IMR-90 (cell line): Measurements from ENCODE around the gene MAEL. TPM values are rescaled to one million over a fixed set of nuclear protein-coding genes. Genes with fewer than 3 reads are reported as not detected.

Source experiments
- ATAC-seq: fragments of 200-7000 bp; cut with Tn5 transposase; 2 replicates; pipeline ENCODE4 v1.9.1; 2020; ENCODE audit warnings: low read depth, mild to moderate bottlenecking, moderate library complexity
- BruUV-seq: library from RNA; stranded (reverse); fragments of 400-500 nt; replicated peaks from 2 replicates; lab custom pipeline; 2021; lab: Mats Ljungman, UMichigan
- CTCF ChIA-PET: fragments of 300-600 bp; formaldehyde crosslinking; extraction: SDS; loops from one replicate; lab custom pipeline; 2021; ENCODE audit warnings: antibody characterized with exemption; lab: Yijun Ruan, JAX
- POLR2A ChIA-PET: fragments of 300-600 bp; sonication (Branson Sonifier 250); formaldehyde crosslinking; loops from one replicate; lab custom pipeline; 2022; ENCODE audit warnings: antibody characterized with exemption; ENCODE audit not compliant: unreplicated experiment; lab: Charles Lee
- DNase-seq: peaks from one replicate; pipeline ENCODE4 v3.0.0; 2013
- H2AFZ ChIP-seq: replicated peaks from 2 replicates; pipeline ENCODE3; 2013; ENCODE audit warnings: low read length, mild to moderate bottlenecking; ENCODE audit not compliant: poor library complexity
- H2AK5ac ChIP-seq: 2 replicates; pipeline ENCODE4 v1.6.1; 2013; ENCODE audit warnings: low read depth, low read length, inconsistent platforms
- H2AK9ac ChIP-seq: replicated peaks from 2 replicates; pipeline ENCODE3; 2013; ENCODE audit warnings: mild to moderate bottlenecking, low read depth, low read length, moderate library complexity; ENCODE audit not compliant: poor library complexity
- H2BK120ac ChIP-seq: 2 replicates; pipeline ENCODE4 v1.6.1; 2013; ENCODE audit warnings: low read depth, low read length, inconsistent platforms
- H2BK15ac ChIP-seq: 3 replicates; pipeline ENCODE4 v1.6.1; 2013; ENCODE audit warnings: low read depth, low read length, inconsistent platforms
- H2BK20ac ChIP-seq: 2 replicates; pipeline ENCODE4 v1.6.1; 2013; ENCODE audit warnings: low read depth, mild to moderate bottlenecking, inconsistent platforms, low read length, moderate library complexity
- H2BK5ac ChIP-seq: 2 replicates; pipeline ENCODE4 v1.6.1; 2013; ENCODE audit warnings: mild to moderate bottlenecking, low read depth, low read length, inconsistent platforms; ENCODE audit not compliant: poor library complexity, severe bottlenecking
- H3K14ac ChIP-seq: replicated peaks from 2 replicates; pipeline ENCODE4 v1.6.1; 2013; ENCODE audit warnings: low read depth, low read length, inconsistent platforms
- H3K18ac ChIP-seq: 2 replicates; pipeline ENCODE4 v1.6.1; 2013; ENCODE audit warnings: low read depth, low read length, control low read depth
- H3K23ac ChIP-seq: 2 replicates; pipeline ENCODE4 v1.6.1; 2013; ENCODE audit warnings: low read depth, low read length, inconsistent platforms
- H3K27ac ChIP-seq: 2 replicates; pipeline ENCODE4 v1.5.1; 2013; ENCODE audit warnings: mild to moderate bottlenecking, control low read depth, low read length; ENCODE audit not compliant: insufficient read depth
- H3K27me3 ChIP-seq: 2 replicates; pipeline ENCODE4 v1.6.1; 2013; ENCODE audit warnings: low read length; ENCODE audit not compliant: control insufficient read depth, insufficient read depth
- H3K36me3 ChIP-seq: 2 replicates; pipeline ENCODE4 v1.6.1; 2013; ENCODE audit warnings: low read length, mixed read lengths; ENCODE audit not compliant: control insufficient read depth, insufficient read depth
- H3K4ac ChIP-seq: 2 replicates; pipeline ENCODE4 v1.6.1; 2013; ENCODE audit warnings: low read depth, low read length, inconsistent platforms
- H3K4me1 ChIP-seq: 2 replicates; pipeline ENCODE4 v1.6.1; 2013; ENCODE audit warnings: low read length, mixed read lengths; ENCODE audit not compliant: control insufficient read depth, insufficient read depth
- H3K4me2 ChIP-seq: 2 replicates; pipeline ENCODE4 v1.6.1; 2013; ENCODE audit warnings: low read depth, mild to moderate bottlenecking, control low read depth, low read length, moderate library complexity
- H3K4me3 ChIP-seq: 2 replicates; pipeline ENCODE4 v1.5.1; 2013; ENCODE audit warnings: low read depth, mild to moderate bottlenecking, control low read depth, low read length, moderate library complexity; ENCODE audit not compliant: insufficient read depth
- H3K56ac ChIP-seq: 2 replicates; pipeline ENCODE4 v1.6.1; 2013; ENCODE audit warnings: low read length, inconsistent platforms; ENCODE audit not compliant: insufficient read depth; ENCODE audit errors: extremely low read depth
- H3K79me1 ChIP-seq, 2 experiments: 2 replicates each; pipeline ENCODE4 v1.6.1; 2013; ENCODE audit warnings: low read length in 2 of 2, inconsistent platforms in 1 of 2, low read depth in 1 of 2
- H3K9ac ChIP-seq: 2 replicates; pipeline ENCODE4 v1.6.1; 2013; ENCODE audit warnings: low read depth, low read length, control low read depth
- H3K9me1 ChIP-seq: 2 replicates; pipeline ENCODE4 v1.6.1; 2013; ENCODE audit warnings: low read length, inconsistent platforms; ENCODE audit not compliant: insufficient read depth
- H3K9me3 ChIP-seq: 2 replicates; pipeline ENCODE4 v1.6.1; 2013; ENCODE audit warnings: low read length; ENCODE audit not compliant: control insufficient read depth, insufficient read depth
- H4K20me1 ChIP-seq: 2 replicates; pipeline ENCODE4 v1.6.1; 2013; ENCODE audit warnings: low read length, inconsistent platforms; ENCODE audit not compliant: insufficient read depth
- H4K5ac ChIP-seq: 2 replicates; pipeline ENCODE4 v1.6.1; 2013; ENCODE audit warnings: mild to moderate bottlenecking, low read depth, low read length, control low read depth
- H4K8ac ChIP-seq, 2 experiments: 2 replicates each; pipeline ENCODE4 v1.6.1; 2013; ENCODE audit warnings: low read depth in 2 of 2, low read length in 2 of 2, control low read depth in 1 of 2, inconsistent platforms in 1 of 2
- H4K91ac ChIP-seq: 2 replicates; pipeline ENCODE4 v1.6.1; 2013; ENCODE audit warnings: low read depth, low read length, inconsistent platforms; ENCODE audit not compliant: insufficient read depth
- CEBPB ChIP-seq: IDR thresholded peaks from 2 replicates; pipeline ENCODE4 v1.6.1; 2012; ENCODE audit warnings: low read depth, low read length, improper control_type of control experiment
- WGBS, 2 experiments: methylation state at CpG; one replicate each; pipeline versions ENCODE4 v1.1.5 to v1.1.7; 2013; ENCODE audit warnings: missing lambda C conversion rate in 2 of 2; ENCODE audit not compliant: insufficient read length in 1 of 2; ENCODE audit errors: extremely low coverage in 2 of 2; 5-methylcytosine and 5-hydroxymethylcytosine counted together
- dilution Hi-C: fragments of 300-500 bp; cut with HindIII; formaldehyde crosslinking; loops from one replicate; pipeline ENCODE4 v1.14.3; 2018; ENCODE audit warnings: low sequenced_read_pairs; ENCODE audit not compliant: unreplicated experiment
- in situ Hi-C: fragments of 300-500 bp; cut with MboI; formaldehyde crosslinking; loops from 3 replicates; pipeline ENCODE4 v1.14.3; 2019; ENCODE audit warnings: low sequenced_read_pairs, inconsistent platforms, mixed read lengths
- intact Hi-C: fragments of 100-400 bp; cut with micrococcal nuclease; formaldehyde crosslinking; loops from 2 replicates; pipeline ENCODE4 v1.10.0; 2022
- polyA plus RNA-seq, 3 experiments: library from polyadenylated mRNA; depleted of rRNA; stranded (reverse); fragments of >200 nt; gene quantifications; 2 replicates each; pipeline ENCODE4 v1.2.3, GENCODE V29; 2012; ENCODE audit warnings: low replicate concordance in 1 of 3
- total RNA-seq: library from RNA; depleted of rRNA; stranded (reverse); fragments of >200 nt; gene quantifications from 2 replicates; pipeline ENCODE4 v1.2.3, GENCODE V29; 2012
- TF ChIP-seq, protein P1 (sequence below): fragments of 150-350 bp; IDR thresholded peaks from 2 replicates; pipeline ENCODE4 v1.6.1; 2016; ENCODE audit warnings: low read depth, mild to moderate bottlenecking, low read length, moderate library complexity, borderline replicate concordance
- TF ChIP-seq, protein P2 (sequence below): fragments of 150-350 bp; IDR thresholded peaks from 2 replicates; pipeline ENCODE4 v1.6.1; 2017; ENCODE audit warnings: mild to moderate bottlenecking, antibody characterized with exemption, low read length, low read depth

The MAEL gene
- total and polyA plus RNA-seq, 2 of the 4 experiments (the other 2 are of a cell fraction) = not detected

- no peak overlapping the region for H3K56ac ChIP-seq
- ChIA-PET CTCF (no interaction called here), POLR2A (no interaction called here)
- H3K9me3 ChIP-seq = no peaks in the 10 kb centered on the region
- H2AK9ac ChIP-seq = no peak overlapping the region
- no peaks in the 10 kb centered on the region for H3K4me1 ChIP-seq
- no peak overlapping the region for H2BK15ac ChIP-seq
- H2BK20ac ChIP-seq = no peak overlapping the region
- no peak overlapping the region for H2AK5ac ChIP-seq
- dilution Hi-C loops (no loop called here), intact Hi-C loops (loop anchor here (5.0 kb wide), 1 partner anchor 856 kb away; no protein-coding TSS in a partner anchor), in situ Hi-C loops (no loop called here)
- no peak overlapping the region for H4K91ac ChIP-seq
- H3K4ac ChIP-seq = no peak overlapping the region
- H4K20me1 ChIP-seq = no peaks in the 10 kb centered on the region
- H2AFZ ChIP-seq = no peak overlapping the region
- no CpG with 5 or more reads among the region's 2 CpGs for WGBS, 2 experiments
- H3K9ac ChIP-seq = no peak overlapping the region
- no peak overlapping the region for H4K5ac ChIP-seq
- BruUV-seq = no TSS peak
- no peaks in the 10 kb centered on the region for H3K36me3 ChIP-seq
- no peak overlapping the region for H2BK120ac ChIP-seq
- H3K4me2 ChIP-seq = no peak overlapping the region
- H3K9me1 ChIP-seq = no peaks in the 10 kb centered on the region
- H2BK5ac ChIP-seq = no peak overlapping the region
- TF ChIP-seq, protein P1, sequence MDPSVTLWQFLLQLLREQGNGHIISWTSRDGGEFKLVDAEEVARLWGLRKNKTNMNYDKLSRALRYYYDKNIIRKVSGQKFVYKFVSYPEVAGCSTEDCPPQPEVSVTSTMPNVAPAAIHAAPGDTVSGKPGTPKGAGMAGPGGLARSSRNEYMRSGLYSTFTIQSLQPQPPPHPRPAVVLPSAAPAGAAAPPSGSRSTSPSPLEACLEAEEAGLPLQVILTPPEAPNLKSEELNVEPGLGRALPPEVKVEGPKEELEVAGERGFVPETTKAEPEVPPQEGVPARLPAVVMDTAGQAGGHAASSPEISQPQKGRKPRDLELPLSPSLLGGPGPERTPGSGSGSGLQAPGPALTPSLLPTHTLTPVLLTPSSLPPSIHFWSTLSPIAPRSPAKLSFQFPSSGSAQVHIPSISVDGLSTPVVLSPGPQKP = no peak
- TF ChIP-seq CEBPB = no peak
- TF ChIP-seq, protein P2, sequence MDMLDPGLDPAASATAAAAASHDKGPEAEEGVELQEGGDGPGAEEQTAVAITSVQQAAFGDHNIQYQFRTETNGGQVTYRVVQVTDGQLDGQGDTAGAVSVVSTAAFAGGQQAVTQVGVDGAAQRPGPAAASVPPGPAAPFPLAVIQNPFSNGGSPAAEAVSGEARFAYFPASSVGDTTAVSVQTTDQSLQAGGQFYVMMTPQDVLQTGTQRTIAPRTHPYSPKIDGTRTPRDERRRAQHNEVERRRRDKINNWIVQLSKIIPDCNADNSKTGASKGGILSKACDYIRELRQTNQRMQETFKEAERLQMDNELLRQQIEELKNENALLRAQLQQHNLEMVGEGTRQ = no peak
- H3K27me3 ChIP-seq = no peaks in the 10 kb centered on the region
- no peak overlapping the region for H4K8ac ChIP-seq
- H3K23ac ChIP-seq = no peak overlapping the region
- no peak for DNase-seq
- H3K4me3 ChIP-seq = no peak overlapping the region
- no peak overlapping the region for H3K14ac ChIP-seq
- H3K18ac ChIP-seq = no peak overlapping the region
- ATAC-seq = no peak
- H3K79me1 ChIP-seq = no peaks in the 10 kb centered on the region
- no peak overlapping the region for H3K27ac ChIP-seq
Observed at GRCh38 chr1:167033646-167034045, 44.6 kb downstream of the MAEL start.
